DOHH2 (cell line): ENCODE measurements around the gene RAPGEF3.

Experiments
- H3F3A ChIP-seq: fragments of 200-600 bp; sonication (generic), shearing (Covaris generic); 2 replicates; pipeline ENCODE4 v1.6.0; 2016; ENCODE audit warnings: antibody characterized with exemption, mild to moderate bottlenecking; ENCODE audit not compliant: control insufficient read depth, insufficient read depth
- H3K27ac ChIP-seq: fragments of 200-600 bp; sonication (generic); 2 replicates; pipeline ENCODE4 v1.5.1; 2014; ENCODE audit warnings: low read depth, mild to moderate bottlenecking, low read length, moderate library complexity
- H3K27me3 ChIP-seq: fragments of 200-600 bp; sonication (generic); 2 replicates; pipeline ENCODE4 v1.6.1; 2014; ENCODE audit warnings: mild to moderate bottlenecking, low read length, mixed read lengths; ENCODE audit not compliant: control insufficient read depth
- H3K36me3 ChIP-seq: fragments of 200-600 bp; sonication (generic); 2 replicates; pipeline ENCODE4 v1.6.1; 2014; ENCODE audit warnings: mild to moderate bottlenecking, low read length, moderate library complexity, mixed read lengths; ENCODE audit not compliant: control insufficient read depth
- H3K4me1 ChIP-seq: fragments of 200-600 bp; sonication (generic); 2 replicates; pipeline ENCODE4 v1.6.1; 2014; ENCODE audit warnings: mild to moderate bottlenecking, low read length, mixed read lengths; ENCODE audit not compliant: control insufficient read depth
- H3K4me2 ChIP-seq: fragments of 200-600 bp; sonication (generic); 2 replicates; pipeline ENCODE4 v1.6.0; 2014; ENCODE audit warnings: mild to moderate bottlenecking, low read length, moderate library complexity
- H3K4me3 ChIP-seq: fragments of 200-600 bp; sonication (generic); 2 replicates; pipeline ENCODE4 v1.5.1; 2014; ENCODE audit warnings: mild to moderate bottlenecking, low read length, mixed read lengths
- H3K79me2 ChIP-seq: fragments of 200-600 bp; sonication (generic); 2 replicates; pipeline ENCODE4 v1.6.1; 2014; ENCODE audit warnings: mild to moderate bottlenecking, low read length, mixed read lengths; ENCODE audit not compliant: control insufficient read depth
- H3K9me2 ChIP-seq: fragments of 200-600 bp; sonication (generic); replicated peaks from 2 replicates; pipeline ENCODE4 v1.6.1; 2014; ENCODE audit warnings: mild to moderate bottlenecking, low read length, mixed read lengths; ENCODE audit not compliant: control insufficient read depth
- H3K9me3 ChIP-seq: fragments of 200-600 bp; sonication (generic); 2 replicates; pipeline ENCODE4 v1.6.1; 2014; ENCODE audit warnings: antibody characterized with exemption, low read length, mixed read lengths; ENCODE audit not compliant: control insufficient read depth, insufficient read depth
- H4K20me1 ChIP-seq: fragments of 200-600 bp; sonication (generic); 2 replicates; pipeline ENCODE4 v1.6.0; 2014; ENCODE audit warnings: low read depth, mild to moderate bottlenecking, antibody characterized with exemption, low read length, moderate library complexity; ENCODE audit not compliant: control insufficient read depth, insufficient read depth
- EZH2phosphoT487 ChIP-seq: fragments of 200-600 bp; sonication (generic); IDR thresholded peaks from 2 replicates; pipeline ENCODE4 v1.6.1; 2017; ENCODE audit warnings: borderline replicate concordance, mild to moderate bottlenecking, antibody characterized with exemption, low read length, moderate library complexity, mixed read lengths
- TF ChIP-seq, protein P1 (sequence below): fragments of 200-600 bp; sonication (generic); IDR thresholded peaks from one replicate; pipeline ENCODE4 v1.5.1; 2014; ENCODE audit warnings: antibody characterized with exemption, mild to moderate bottlenecking, low read depth, low read length; ENCODE audit not compliant: poor library complexity, severe bottlenecking

Gene RAPGEF3

DNA sequence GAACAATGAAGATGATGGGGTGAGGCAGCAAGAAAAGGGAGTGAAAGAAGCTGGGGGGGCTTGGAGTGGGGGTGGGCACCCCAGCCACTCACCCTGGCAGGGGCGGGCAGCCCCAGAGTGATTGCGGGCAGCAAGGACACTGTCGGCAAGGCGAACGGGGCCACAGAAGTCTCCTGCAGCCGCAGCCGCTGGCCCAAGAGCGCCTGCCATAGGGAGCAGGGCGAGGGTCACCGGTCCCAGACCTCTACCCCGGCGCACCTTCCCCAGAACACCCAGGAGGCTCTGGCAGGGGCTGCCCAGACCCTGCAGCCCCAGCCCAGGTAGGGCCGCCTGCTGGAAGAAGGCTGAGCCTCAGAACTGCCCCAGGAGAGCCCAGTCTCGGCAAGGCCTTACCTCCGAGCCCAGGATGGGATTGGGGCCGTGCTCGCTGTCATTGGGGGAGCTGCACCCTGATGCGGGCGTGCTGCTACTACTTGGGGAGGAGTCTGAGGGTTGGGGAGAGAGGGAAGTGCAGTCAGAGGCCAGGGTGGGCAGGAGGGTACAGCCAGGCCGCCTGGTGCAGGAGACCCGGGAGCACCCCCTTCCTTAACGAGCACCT, 37.2 kb upstream of the RAPGEF3 start:
- Histone ChIP-seq H3K9me2 (no peaks in the 10 kb centered on the region), H3K4me2 (no peak overlapping the region), H3K9me3 (no peaks in the 10 kb centered on the region), H3K27me3 (no peaks in the 10 kb centered on the region), H4K20me1 (peaks cover 12% of the 10 kb centered on the region; the same call in 1 of the 2 replicates), H3F3A (0 out of 2 replicates have a peak, but pooled peaks cover 1% of the 10 kb centered on the region), H3K4me1 (peaks cover 12% of the 10 kb centered on the region), H3K27ac (no peak overlapping the region), H3K79me2 (peaks cover 28% of the 10 kb centered on the region), H3K4me3 (no peak overlapping the region), H3K36me3 (peaks cover 93% of the 10 kb centered on the region)
- no peak for TF ChIP-seq EZH2phosphoT487
- TF ChIP-seq, protein P1, sequence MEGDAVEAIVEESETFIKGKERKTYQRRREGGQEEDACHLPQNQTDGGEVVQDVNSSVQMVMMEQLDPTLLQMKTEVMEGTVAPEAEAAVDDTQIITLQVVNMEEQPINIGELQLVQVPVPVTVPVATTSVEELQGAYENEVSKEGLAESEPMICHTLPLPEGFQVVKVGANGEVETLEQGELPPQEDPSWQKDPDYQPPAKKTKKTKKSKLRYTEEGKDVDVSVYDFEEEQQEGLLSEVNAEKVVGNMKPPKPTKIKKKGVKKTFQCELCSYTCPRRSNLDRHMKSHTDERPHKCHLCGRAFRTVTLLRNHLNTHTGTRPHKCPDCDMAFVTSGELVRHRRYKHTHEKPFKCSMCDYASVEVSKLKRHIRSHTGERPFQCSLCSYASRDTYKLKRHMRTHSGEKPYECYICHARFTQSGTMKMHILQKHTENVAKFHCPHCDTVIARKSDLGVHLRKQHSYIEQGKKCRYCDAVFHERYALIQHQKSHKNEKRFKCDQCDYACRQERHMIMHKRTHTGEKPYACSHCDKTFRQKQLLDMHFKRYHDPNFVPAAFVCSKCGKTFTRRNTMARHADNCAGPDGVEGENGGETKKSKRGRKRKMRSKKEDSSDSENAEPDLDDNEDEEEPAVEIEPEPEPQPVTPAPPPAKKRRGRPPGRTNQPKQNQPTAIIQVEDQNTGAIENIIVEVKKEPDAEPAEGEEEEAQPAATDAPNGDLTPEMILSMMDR: no peak

DNA sequence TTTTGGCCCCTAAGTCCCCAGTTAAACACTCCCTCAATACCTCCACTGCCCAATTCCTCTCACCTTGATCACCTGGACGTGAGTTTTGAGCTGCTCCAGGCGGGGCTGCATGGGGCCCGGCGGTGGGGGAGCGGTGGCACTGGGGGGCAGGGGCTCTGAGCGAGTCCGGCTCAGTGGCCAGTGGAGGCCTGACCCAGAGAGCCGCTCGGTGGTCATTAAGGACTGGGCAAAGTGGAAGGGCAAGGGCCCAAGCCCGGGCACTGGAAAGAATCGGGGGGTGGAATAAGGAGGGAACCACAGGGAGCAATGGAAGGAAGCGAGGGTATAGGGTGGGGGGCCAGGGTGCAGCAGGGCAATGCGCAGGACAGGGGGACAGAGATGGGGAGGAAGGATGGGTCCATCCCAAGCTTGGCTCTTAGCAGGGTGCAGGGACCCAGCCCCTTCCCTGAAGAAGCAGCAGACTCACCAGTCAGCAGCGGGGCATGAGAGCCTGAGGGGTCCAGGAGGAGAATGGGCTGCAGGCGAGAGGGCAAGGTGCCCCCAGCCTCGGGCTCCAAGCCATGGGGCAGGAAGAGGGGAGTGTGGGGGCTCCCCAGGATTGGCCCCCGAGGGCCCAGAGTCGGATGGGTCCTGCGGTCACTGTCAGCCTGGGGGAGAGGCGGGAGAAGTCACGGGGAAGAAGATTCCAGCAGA, 36.6 kb upstream of the RAPGEF3 start:
- H4K20me1 ChIP-seq: peaks cover 7% of the 10 kb centered on the region; the same call in 1 of the 2 replicates
- no peak overlapping the region for H3K27ac ChIP-seq
- H3K4me2 ChIP-seq: no peak overlapping the region
- no peaks in the 10 kb centered on the region for H3K9me2 ChIP-seq
- peaks cover 8% of the 10 kb centered on the region for H3K4me1 ChIP-seq
- peaks cover 21% of the 10 kb centered on the region for H3K79me2 ChIP-seq
- H3K9me3 ChIP-seq: no peaks in the 10 kb centered on the region
- H3K27me3 ChIP-seq: no peaks in the 10 kb centered on the region
- H3F3A ChIP-seq: no peaks in the 10 kb centered on the region
- no peak overlapping the region for H3K4me3 ChIP-seq
- TF ChIP-seq EZH2phosphoT487: no peak
- TF ChIP-seq, protein P1: no peak
- H3K36me3 ChIP-seq: peaks cover 95% of the 10 kb centered on the region

DNA sequence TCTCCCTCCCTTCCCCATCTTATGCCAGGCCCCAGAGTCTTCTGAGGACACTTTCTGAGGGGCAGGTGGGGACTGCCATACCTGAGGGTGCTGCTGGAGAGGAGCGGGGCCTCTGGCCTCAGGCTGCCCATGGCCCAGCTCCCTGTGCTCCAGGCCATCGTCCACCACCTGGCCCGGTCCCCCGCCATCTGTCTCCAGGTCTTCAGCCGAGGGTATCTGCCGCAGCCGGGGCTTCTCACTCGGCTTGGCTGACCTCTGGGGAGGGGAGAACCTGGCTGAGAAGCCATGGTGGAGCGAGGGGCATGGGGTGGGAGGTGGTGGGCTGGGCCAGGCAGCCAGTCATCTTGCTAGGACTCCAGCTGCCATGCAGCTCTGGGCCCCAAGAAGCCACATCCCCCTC, 36.0 kb upstream of the RAPGEF3 start:
- Histone ChIP-seq H3K27me3 (no peaks in the 10 kb centered on the region), H3K9me3 (no peaks in the 10 kb centered on the region), H4K20me1 (peaks cover 4% of the 10 kb centered on the region; the same call in 1 of the 2 replicates), H3F3A (no peaks in the 10 kb centered on the region), H3K36me3 (peaks cover 95% of the 10 kb centered on the region), H3K27ac (no peak overlapping the region), H3K4me2 (no peak overlapping the region), H3K9me2 (no peaks in the 10 kb centered on the region), H3K4me3 (no peak overlapping the region), H3K4me1 (peaks cover 2% of the 10 kb centered on the region), H3K79me2 (peaks cover 16% of the 10 kb centered on the region)
- TF ChIP-seq, protein P1: no peak
- no peak for TF ChIP-seq EZH2phosphoT487
